Fibroblast of skin of right quadriceps (primary cell): Measurements from ENCODE around the gene PLS3.

ENCODE experiments used
- DNase-seq: peaks from one replicate; pipeline ENCODE4 v3.0.0-alpha.2; 2013

Gene PLS3

GRCh38 chrX:115571712-115572111 lies 10.7 kb downstream of the PLS3 start:
- no peak for DNase-seq

- no peak for DNase-seq
Observed at GRCh38 chrX:115573185-115573584, 12.2 kb downstream of the PLS3 start.

GRCh38 chrX:115576676-115577075 lies 15.7 kb downstream of the PLS3 start:
- DNase-seq = no peak

- DNase-seq = no peak
Observed at GRCh38 chrX:115579327-115579726, 18.4 kb downstream of the PLS3 start.

GRCh38 chrX:115579786-115580294 lies 18.9 kb downstream of the PLS3 start:
- no peak for DNase-seq

- DNase-seq = no peak
Observed at GRCh38 chrX:115581759-115582615, 21.0 kb downstream of the PLS3 start.

- DNase-seq = no peak
Observed at GRCh38 chrX:115582616-115583495, 21.9 kb downstream of the PLS3 start.

GRCh38 chrX:115583496-115584004 lies 22.6 kb downstream of the PLS3 start:
- peak; percentile 67 for DNase-seq

GRCh38 chrX:115584696-115585095 lies 23.7 kb downstream of the PLS3 start:
- DNase-seq = peak; percentile 84

- DNase-seq = no peak
Observed at GRCh38 chrX:115588179-115588578, 27.2 kb downstream of the PLS3 start.

GRCh38 chrX:115589419-115589818 lies 28.4 kb downstream of the PLS3 start:
- no peak for DNase-seq

GRCh38 chrX:115591420-115591819 lies 30.4 kb downstream of the PLS3 start:
- no peak for DNase-seq

- DNase-seq = no peak
Observed at GRCh38 chrX:115591856-115592842, 31.2 kb downstream of the PLS3 start.

GRCh38 chrX:115592997-115593734 lies 32.2 kb downstream of the PLS3 start:
- DNase-seq = peak; percentile 38

GRCh38 chrX:115595049-115595448 lies 34.1 kb downstream of the PLS3 start:
- DNase-seq = no peak

- DNase-seq = no peak
Observed at GRCh38 chrX:115598556-115598955, 37.6 kb downstream of the PLS3 start.

GRCh38 chrX:115602308-115602707 lies 41.3 kb downstream of the PLS3 start:
- DNase-seq = no peak

- peak; percentile 26 for DNase-seq
Observed at GRCh38 chrX:115602729-115603389, 41.9 kb downstream of the PLS3 start.

- no peak for DNase-seq
Observed at GRCh38 chrX:115603534-115604074, 42.6 kb downstream of the PLS3 start.

GRCh38 chrX:115606861-115607260 lies 45.9 kb downstream of the PLS3 start:
- no peak for DNase-seq

GRCh38 chrX:115609621-115610020 lies 48.6 kb downstream of the PLS3 start:
- DNase-seq = no peak
